Lower leg skin (tissue), 4 donors: ENCODE data around the gene WDR13. TPM values are rescaled to one million over a fixed set of nuclear protein-coding genes. Genes with fewer than 3 reads are reported as not detected.
"Not testable (repeated sequence)": the region's sequence is repeated elsewhere in the genome, so short reads cannot be mapped to it uniquely, and the experiment has no call there.

Experiments used
- DNase-seq, 2 donors: peaks; one replicate each; pipeline ENCODE4 v3.0.0-alpha.2; 2019; ENCODE audit warnings: low spot score in 2 of 2
- H3K4me3 ChIP-seq: fragments of 200-600 bp; sonication (generic); 2 replicates; pipeline ENCODE4 v1.5.1; 2017; ENCODE audit warnings: mild to moderate bottlenecking, low read depth; ENCODE audit not compliant: poor library complexity, severe bottlenecking
- POLR2A ChIP-seq, 2 donors: fragments of 450-650 bp; IDR thresholded peaks; one replicate each; pipeline ENCODE4 v1.6.1; 2016 to 2017; ENCODE audit warnings: antibody characterized with exemption in 2 of 2, mild to moderate bottlenecking in 1 of 2, moderate library complexity in 1 of 2
- WGBS, 2 donors: methylation state at CpG; one replicate each; pipeline ENCODE4 v1.1.5; 2018; 5-methylcytosine and 5-hydroxymethylcytosine counted together
- intact Hi-C: fragments of 100-400 bp; cut with DNase I; formaldehyde crosslinking; loops from one replicate; pipeline ENCODE4 v1.15.0; 2023; ENCODE audit warnings: low total_unique reads
- total RNA-seq, 4 donors: library from RNA; depleted of rRNA; stranded (reverse); fragments of >200 nt; gene quantifications; one replicate each; pipeline ENCODE4 v1.1.0, GENCODE V29; 2016
- TF ChIP-seq, protein P1 (sequence below), 3 donors: fragments of 450-650 bp; IDR thresholded peaks; one replicate each; pipeline ENCODE4 v1.5.1; 2016; ENCODE audit warnings: antibody characterized with exemption in 3 of 3, mild to moderate bottlenecking in 3 of 3, moderate library complexity in 2 of 3

Gene WDR13
- total RNA-seq, 4 donors from 2014 or later = 87.8 to 143 (median 121) TPM

DNA sequence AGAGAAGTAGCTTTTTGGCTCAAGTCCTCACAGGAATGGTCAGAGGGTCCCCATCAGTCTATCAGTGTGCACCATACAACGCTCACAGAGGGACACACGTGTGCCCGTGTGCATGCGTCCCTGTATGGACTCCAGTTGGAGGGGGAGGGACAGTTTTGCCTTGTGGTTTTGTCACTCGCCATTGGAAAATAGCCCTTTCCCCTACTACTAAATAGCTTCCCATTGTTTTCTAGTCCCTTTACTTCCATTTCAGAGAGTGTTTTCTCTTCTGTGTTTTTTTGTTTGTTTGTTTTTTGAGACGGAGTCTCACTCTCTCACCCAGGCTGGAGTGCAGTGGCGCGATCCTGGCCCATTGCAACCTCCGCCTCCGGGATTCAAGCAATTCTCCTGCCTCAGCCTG is 34.9 kb downstream of the WDR13 start:
- DNase-seq = no peak
- no peak overlapping the region for H3K4me3 ChIP-seq
- TF ChIP-seq, protein P1, sequence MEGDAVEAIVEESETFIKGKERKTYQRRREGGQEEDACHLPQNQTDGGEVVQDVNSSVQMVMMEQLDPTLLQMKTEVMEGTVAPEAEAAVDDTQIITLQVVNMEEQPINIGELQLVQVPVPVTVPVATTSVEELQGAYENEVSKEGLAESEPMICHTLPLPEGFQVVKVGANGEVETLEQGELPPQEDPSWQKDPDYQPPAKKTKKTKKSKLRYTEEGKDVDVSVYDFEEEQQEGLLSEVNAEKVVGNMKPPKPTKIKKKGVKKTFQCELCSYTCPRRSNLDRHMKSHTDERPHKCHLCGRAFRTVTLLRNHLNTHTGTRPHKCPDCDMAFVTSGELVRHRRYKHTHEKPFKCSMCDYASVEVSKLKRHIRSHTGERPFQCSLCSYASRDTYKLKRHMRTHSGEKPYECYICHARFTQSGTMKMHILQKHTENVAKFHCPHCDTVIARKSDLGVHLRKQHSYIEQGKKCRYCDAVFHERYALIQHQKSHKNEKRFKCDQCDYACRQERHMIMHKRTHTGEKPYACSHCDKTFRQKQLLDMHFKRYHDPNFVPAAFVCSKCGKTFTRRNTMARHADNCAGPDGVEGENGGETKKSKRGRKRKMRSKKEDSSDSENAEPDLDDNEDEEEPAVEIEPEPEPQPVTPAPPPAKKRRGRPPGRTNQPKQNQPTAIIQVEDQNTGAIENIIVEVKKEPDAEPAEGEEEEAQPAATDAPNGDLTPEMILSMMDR (IDR thresholded peaks at IDR 0.05) = no peak
- no peak for TF ChIP-seq POLR2A (IDR thresholded peaks at IDR 0.05)
- 75 to 82% methylated on average over 10 of the region's 10 CpGs for WGBS, 2 donors
- intact Hi-C loops = no loop called here

GRCh38 chrX:48636301-48636700 is 39.0 kb downstream of the WDR13 start:
- TF ChIP-seq, protein P1 (IDR thresholded peaks at IDR 0.05) = no peak
- TF ChIP-seq POLR2A (IDR thresholded peaks at IDR 0.05) = no peak
- 61 to 78% methylated on average over 1 of the region's 1 CpG for WGBS, 2 donors
- intact Hi-C loops = no loop called here

GRCh38 chrX:48636776-48637175 is 39.5 kb downstream of the WDR13 start:
- intact Hi-C loops = no loop called here
- WGBS, 2 donors = 31 to 59% methylated on average over 2 of the region's 2 CpGs
- H3K4me3 ChIP-seq = no peak overlapping the region

More at GRCh38 chrX:48636301-48636700, 39.0 kb downstream of the WDR13 start:
- no peak overlapping the region for H3K4me3 ChIP-seq
- no peak for DNase-seq

GRCh38 chrX:48645669-48646068 is 48.4 kb downstream of the WDR13 start:
- intact Hi-C loops = no loop called here
- TF ChIP-seq, protein P1 (IDR thresholded peaks at IDR 0.05) = no peak
- TF ChIP-seq POLR2A (IDR thresholded peaks at IDR 0.05) = no peak
- WGBS, 2 donors = 83 to 86% methylated on average over 7 of the region's 7 CpGs
- no peak overlapping the region for H3K4me3 ChIP-seq
- DNase-seq = peak in 1 of 2 donors; percentile 15

More at GRCh38 chrX:48636776-48637175, 39.5 kb downstream of the WDR13 start:
- no peak for DNase-seq
- TF ChIP-seq, protein P1 (IDR thresholded peaks at IDR 0.05) = no peak

- 34 to 37% methylated on average over 6 of the region's 6 CpGs for WGBS, 2 donors
- peak; percentile 14 to 81 for DNase-seq
- no peak overlapping the region for H3K4me3 ChIP-seq
- no peak for TF ChIP-seq POLR2A (IDR thresholded peaks at IDR 0.05)
- TF ChIP-seq, protein P1 (IDR thresholded peaks at IDR 0.05) = no peak
- intact Hi-C loops = no loop called here
Measured at GRCh38 chrX:48648336-48648751, 51.1 kb downstream of the WDR13 start.

DNA sequence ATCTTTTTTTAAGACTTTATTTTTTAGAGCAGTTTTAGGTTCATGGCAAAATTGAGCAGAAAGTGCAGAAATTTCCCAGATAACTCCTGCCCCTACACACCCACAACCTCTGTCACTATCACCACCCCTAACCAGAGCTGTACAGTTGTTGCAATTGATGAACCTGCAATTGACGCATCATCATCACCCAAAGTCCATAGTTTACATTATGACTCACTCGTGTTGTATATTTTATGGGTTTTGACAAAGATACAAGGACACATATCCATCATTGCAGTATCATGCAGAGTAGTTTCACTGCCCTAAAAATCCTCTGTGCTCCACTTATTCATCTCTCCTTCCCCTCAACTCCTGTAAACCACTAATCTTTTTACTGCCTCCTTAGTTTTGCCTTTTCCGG is 51.8 kb downstream of the WDR13 start:
- intact Hi-C loops = no loop called here
- H3K4me3 ChIP-seq = no peak overlapping the region
- no peak for DNase-seq
- WGBS, 2 donors = 73 to 80% methylated on average over 3 of the region's 3 CpGs
- no peak for TF ChIP-seq POLR2A (IDR thresholded peaks at IDR 0.05)
- TF ChIP-seq, protein P1 (IDR thresholded peaks at IDR 0.05) = no peak

DNA sequence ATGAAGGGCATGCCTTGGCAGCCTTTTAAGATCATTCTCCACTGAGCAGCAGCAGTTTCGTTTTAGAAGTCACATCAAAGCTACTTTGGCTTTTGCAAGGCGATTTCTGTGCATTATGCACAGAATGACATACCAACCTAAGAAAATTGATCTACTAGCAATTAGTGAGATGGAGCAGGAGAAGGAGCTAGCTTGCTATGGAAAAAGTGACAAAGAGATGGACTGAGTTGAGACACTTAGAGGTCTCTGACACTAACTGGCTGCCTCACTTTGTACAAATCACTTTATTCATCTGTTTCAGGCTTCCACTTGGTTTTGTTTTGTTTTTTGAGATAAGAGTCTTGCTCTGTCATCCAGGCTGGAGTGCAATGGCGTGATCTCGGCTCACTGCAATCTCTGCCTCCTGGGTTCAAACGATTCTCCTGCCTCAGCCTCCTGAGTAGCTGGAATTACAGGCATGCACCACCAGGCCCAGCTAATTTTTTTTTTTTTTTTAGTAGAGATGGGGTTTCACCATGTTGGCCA is 54.8 kb downstream of the WDR13 start:
- WGBS, 2 donors = 68 to 83% methylated on average over 5 of the region's 5 CpGs

DNA sequence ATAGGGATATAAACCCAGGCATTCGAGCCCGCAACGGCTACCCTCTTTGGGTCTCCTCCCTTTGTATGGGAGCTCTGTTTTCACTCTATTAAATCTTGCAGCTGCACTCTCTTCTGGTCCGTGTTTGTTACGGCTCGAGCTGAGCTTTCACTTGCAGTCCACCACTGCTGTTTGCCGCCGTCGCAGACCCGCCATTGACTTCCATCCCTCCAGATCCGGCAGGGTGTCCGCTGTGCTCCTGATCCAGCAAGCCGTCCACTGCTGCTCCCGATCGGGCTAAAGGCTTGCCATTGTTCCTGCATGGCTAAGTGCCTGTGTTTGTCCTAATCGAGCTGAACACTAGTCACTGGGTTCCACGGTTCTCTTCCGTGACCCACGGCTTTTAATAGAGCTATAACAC is 57.5 kb downstream of the WDR13 start:
- WGBS, 2 donors = 45 to 57% methylated on average over 17 to 19 of the region's 19 CpGs
- H3K4me3 ChIP-seq, intact Hi-C loops: not testable (repeated sequence)
- peak in 1 of 2 donors; percentile 58 for DNase-seq

More for the DNA sequence above, 54.8 kb downstream of the WDR13 start:
- H3K4me3 ChIP-seq, DNase-seq, intact Hi-C loops: not testable (repeated sequence)
